Measurements from ENCODE around the gene PPP1CA. TPM values are rescaled to one million over a fixed set of nuclear protein-coding genes. Genes with fewer than 3 reads are reported as not detected.

The PPP1CA gene
- total RNA-seq, 1 experiment from 2014 or later = 449 TPM

DNA sequence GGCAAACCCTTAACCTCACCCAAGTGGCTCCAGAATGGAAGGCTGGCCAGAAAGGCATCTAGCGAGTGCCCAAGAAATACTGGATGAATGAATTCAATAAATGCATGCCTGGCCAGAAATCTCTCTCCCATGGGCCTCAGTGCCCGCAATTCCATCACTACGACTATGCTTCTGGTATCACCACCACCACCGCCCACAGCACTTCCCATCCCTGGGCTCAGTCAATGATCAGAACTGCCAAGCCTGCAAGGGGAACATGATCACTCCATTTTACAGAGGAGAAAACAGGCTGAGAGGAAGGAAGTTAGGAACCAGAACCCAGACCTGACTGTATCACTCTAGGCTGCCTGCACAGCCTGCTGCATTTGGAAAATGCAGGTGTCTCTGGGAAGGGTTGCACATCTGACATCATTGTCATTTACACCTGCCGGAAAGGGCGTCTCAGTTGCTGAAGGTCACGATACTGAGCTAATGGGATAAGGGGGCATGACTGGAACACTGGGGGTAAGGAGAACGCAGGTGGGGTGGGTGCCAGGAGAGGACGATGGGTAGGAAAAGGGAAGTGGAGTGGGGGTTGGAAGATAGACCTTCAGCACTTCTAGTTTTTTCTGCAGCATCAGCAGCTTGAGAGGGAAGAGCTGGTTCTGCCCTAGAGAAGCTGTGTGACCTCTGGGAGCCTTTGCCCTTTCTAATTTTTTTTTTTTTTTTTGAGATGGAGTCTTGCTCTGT, 47.6 kb upstream of the PPP1CA start:
- ChIA-PET POLR2A (ENCODE audit: unreplicated experiment) (no interaction called here), CTCF (no interaction called here)
- H3K79me2 ChIP-seq (ENCODE audit: low read length) = no peaks in the 10 kb centered on the region
- TF ChIP-seq EZH2 (IDR thresholded peaks at IDR 0.05; ENCODE audit: low read length, unreplicated experiment) = no peak
- TF ChIP-seq CTCF (conservative IDR thresholded peaks at IDR 0.05; ENCODE audit: low read depth, low read length) = no peak
- no peak for TF ChIP-seq EZH2phosphoT487 (IDR thresholded peaks at IDR 0.05; ENCODE audit: borderline replicate concordance, low read length)
- H3K9me3 ChIP-seq (ENCODE audit: low read length) = no peaks in the 10 kb centered on the region
- ATAC-seq (no peak), DNase-seq (no peak)
- H3F3A ChIP-seq (ENCODE audit: low read length, unreplicated experiment) = no peaks in the 10 kb centered on the region
- H3K4me3 ChIP-seq (ENCODE audit: low read length) = no peak overlapping the region
- H3K4me2 ChIP-seq (ENCODE audit: low read length) = no peak overlapping the region
- 0 out of 2 replicates have a peak, but pooled peaks cover under 1% of the 10 kb centered on the region for H3K4me1 ChIP-seq (ENCODE audit: insufficient read depth, low read length)
- no TSS peak for BruUV-seq (replicated peaks)
- intact Hi-C loops (cut with micrococcal nuclease) = no loop called here
- H3K27ac ChIP-seq (ENCODE audit: low read length) = no peak overlapping the region
- H3K9me2 ChIP-seq (replicated peaks; ENCODE audit: low read length) = no peaks in the 10 kb centered on the region
- no peaks in the 10 kb centered on the region for H3K36me3 ChIP-seq (ENCODE audit: low read depth, low read length)
- no peak overlapping the region for H3K9ac ChIP-seq (ENCODE audit: low read length)
- no peaks in the 10 kb centered on the region for H4K20me1 ChIP-seq (ENCODE audit: low read length)
- H2AFZ ChIP-seq (ENCODE audit: low read length) = no peak overlapping the region
- H3K27me3 ChIP-seq (ENCODE audit: low read length) = no peaks in the 10 kb centered on the region

DNA sequence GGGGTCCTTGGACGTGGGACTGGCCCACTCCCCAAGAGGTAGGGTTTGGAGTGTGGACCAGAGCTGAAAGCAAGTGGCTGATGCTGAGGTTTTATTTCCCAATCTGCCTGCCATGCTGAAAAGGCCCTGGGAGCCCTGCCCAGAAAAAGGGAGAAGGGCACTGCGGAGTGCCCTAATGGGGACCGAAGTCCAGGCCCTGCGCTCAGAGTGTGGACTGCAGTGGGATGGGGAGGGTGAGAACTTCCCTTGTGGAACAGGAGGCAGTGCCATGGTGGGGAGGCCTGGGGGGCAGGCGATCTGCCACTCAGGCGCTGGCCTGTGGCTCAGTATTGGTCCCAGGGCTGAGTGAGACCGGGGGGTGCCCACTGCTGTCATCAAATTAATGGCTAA, 46.6 kb upstream of the PPP1CA start:
- Histone ChIP-seq H3F3A (ENCODE audit: low read length, unreplicated experiment) (no peaks in the 10 kb centered on the region), H4K20me1 (ENCODE audit: low read length) (no peaks in the 10 kb centered on the region), H3K9ac (ENCODE audit: low read length) (no peak overlapping the region), H3K9me3 (ENCODE audit: low read length) (no peaks in the 10 kb centered on the region), H3K9me2 (replicated peaks; ENCODE audit: low read length) (no peaks in the 10 kb centered on the region), H3K4me1 (ENCODE audit: insufficient read depth, low read length) (0 out of 2 replicates have a peak, but pooled peaks cover 6% of the 10 kb centered on the region), H3K36me3 (ENCODE audit: low read depth, low read length) (no peaks in the 10 kb centered on the region), H3K79me2 (ENCODE audit: low read length) (no peaks in the 10 kb centered on the region), H3K4me2 (ENCODE audit: low read length) (no peak overlapping the region), H2AFZ (ENCODE audit: low read length) (no peak overlapping the region), H3K4me3 (ENCODE audit: low read length) (no peak overlapping the region), H3K27ac (ENCODE audit: low read length) (no peak overlapping the region), H3K27me3 (ENCODE audit: low read length) (no peaks in the 10 kb centered on the region)
- DNase-seq (no peak), ATAC-seq (no peak)
- ChIA-PET POLR2A (ENCODE audit: unreplicated experiment) (no interaction called here), CTCF (no interaction called here)
- intact Hi-C loops (cut with micrococcal nuclease) = no loop called here
- BruUV-seq (replicated peaks) = no TSS peak
- TF ChIP-seq EZH2 (IDR thresholded peaks at IDR 0.05; ENCODE audit: low read length, unreplicated experiment) (no peak), EZH2phosphoT487 (IDR thresholded peaks at IDR 0.05; ENCODE audit: borderline replicate concordance, low read length) (no peak), CTCF (conservative IDR thresholded peaks at IDR 0.05; ENCODE audit: low read depth, low read length) (no peak)

DNA sequence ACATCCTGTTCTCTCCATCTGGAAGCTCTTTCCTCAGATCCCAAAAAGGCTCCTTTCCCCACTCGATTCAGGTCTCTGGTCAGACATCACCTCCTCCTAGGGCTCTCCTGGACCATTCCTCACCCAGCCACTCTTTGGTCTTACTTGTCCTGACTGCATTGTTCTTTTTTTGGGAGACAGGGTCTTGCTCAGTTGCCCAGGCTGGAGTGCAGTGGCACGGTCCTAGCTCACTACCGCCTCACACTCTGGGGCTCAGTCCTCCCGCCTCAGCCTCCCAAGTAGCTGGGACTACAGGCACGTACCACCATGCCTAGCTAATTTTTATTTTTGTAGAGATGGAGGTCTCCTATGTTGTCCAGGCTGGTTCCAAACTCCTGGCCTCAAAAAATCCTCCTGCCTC, 43.9 kb upstream of the PPP1CA start:
- ATAC-seq (no peak), DNase-seq (no peak)
- Histone ChIP-seq H3K27ac (ENCODE audit: low read length) (no peak overlapping the region), H3K79me2 (ENCODE audit: low read length) (0 out of 2 replicates have a peak, but pooled peaks cover 6% of the 10 kb centered on the region), H3K9me3 (ENCODE audit: low read length) (no peaks in the 10 kb centered on the region), H3K4me2 (ENCODE audit: low read length) (no peak overlapping the region), H3K36me3 (ENCODE audit: low read depth, low read length) (no peaks in the 10 kb centered on the region), H3F3A (ENCODE audit: low read length, unreplicated experiment) (no peaks in the 10 kb centered on the region), H3K9ac (ENCODE audit: low read length) (no peak overlapping the region), H2AFZ (ENCODE audit: low read length) (no peak overlapping the region), H3K27me3 (ENCODE audit: low read length) (no peaks in the 10 kb centered on the region), H4K20me1 (ENCODE audit: low read length) (no peaks in the 10 kb centered on the region), H3K9me2 (replicated peaks; ENCODE audit: low read length) (no peaks in the 10 kb centered on the region), H3K4me1 (ENCODE audit: insufficient read depth, low read length) (0 out of 2 replicates have a peak, but pooled peaks cover 6% of the 10 kb centered on the region), H3K4me3 (ENCODE audit: low read length) (no peak overlapping the region)
- BruUV-seq (replicated peaks) = no TSS peak
- ChIA-PET POLR2A (ENCODE audit: unreplicated experiment) (no interaction called here), CTCF (no interaction called here)
- TF ChIP-seq EZH2phosphoT487 (IDR thresholded peaks at IDR 0.05; ENCODE audit: borderline replicate concordance, low read length) (no peak), CTCF (conservative IDR thresholded peaks at IDR 0.05; ENCODE audit: low read depth, low read length) (no peak), EZH2 (IDR thresholded peaks at IDR 0.05; ENCODE audit: low read length, unreplicated experiment) (no peak)
- intact Hi-C loops (cut with micrococcal nuclease) = no loop called here
